Vagina (tissue), 2 donors: ENCODE results near the gene RFT1. TPM values are rescaled to one million over a fixed set of nuclear protein-coding genes. Genes with fewer than 3 reads are reported as not detected.
"Not testable (repeated sequence)": the region's sequence is repeated elsewhere in the genome, so short reads cannot be mapped to it uniquely, and the experiment has no call there.

ENCODE experiments used
- DNase-seq, 2 donors: peaks; one replicate each; pipeline ENCODE4 v3.0.0-alpha.2; 2017; ENCODE audit errors: extremely low spot score in 2 of 2
- H3K27ac ChIP-seq: fragments of 200-600 bp; sonication (generic); one replicate; pipeline ENCODE4 v1.5.1; 2019
- H3K27me3 ChIP-seq: fragments of 200-600 bp; sonication (generic); one replicate; pipeline ENCODE4 v1.5.1; 2019
- H3K36me3 ChIP-seq, 2 donors: fragments of 200-600 bp; sonication (generic); one replicate each; pipeline ENCODE4 v1.5.1; 2017 to 2019
- H3K4me1 ChIP-seq: fragments of 200-600 bp; sonication (generic); one replicate; pipeline ENCODE4 v1.5.1; 2019
- H3K4me3 ChIP-seq, 2 donors: fragments of 200-600 bp; sonication (generic); 1 replicate in 1 of 2; 2 replicates in 1 of 2; pipeline ENCODE4 v1.5.1; 2016 to 2019
- H3K9me3 ChIP-seq: fragments of 200-600 bp; sonication (generic); one replicate; pipeline ENCODE4 v1.5.1; 2019
- POLR2A ChIP-seq, 2 donors: fragments of 450-650 bp; IDR thresholded peaks; one replicate each; pipeline ENCODE4 v1.6.1; 2017; ENCODE audit warnings: antibody characterized with exemption in 2 of 2, mild to moderate bottlenecking in 2 of 2, moderate library complexity in 2 of 2
- POLR2AphosphoS5 ChIP-seq, 2 donors: sonication (generic); formaldehyde crosslinking; IDR thresholded peaks; one replicate each; pipeline ENCODE4 v1.9.0; 2017; ENCODE audit warnings: antibody characterized with exemption in 2 of 2, mild to moderate bottlenecking in 2 of 2, low read depth in 1 of 2; ENCODE audit not compliant: insufficient read depth in 1 of 2
- intact Hi-C: fragments of 100-400 bp; cut with DNase I; formaldehyde crosslinking; loops from one replicate; pipeline ENCODE4 v1.15.1; 2023
- total RNA-seq: library from RNA; depleted of rRNA; stranded (reverse); fragments of >200 nt; gene quantifications from one replicate; pipeline ENCODE4 v1.2.3, GENCODE V29; 2016
- TF ChIP-seq, protein P1 (sequence below), 3 experiments: fragments of 450-650 bp in 2 of 3; fragments of 200-600 bp in 1 of 3; sonication (generic) in 1 of 3; IDR thresholded peaks; one replicate each; pipeline ENCODE4 v1.5.1; 2017 to 2019; ENCODE audit warnings: antibody characterized with exemption in 3 of 3, mild to moderate bottlenecking in 2 of 3, moderate library complexity in 2 of 3

Gene RFT1
- total RNA-seq, 1 donor from 2014 or later = 13.8 TPM

DNA sequence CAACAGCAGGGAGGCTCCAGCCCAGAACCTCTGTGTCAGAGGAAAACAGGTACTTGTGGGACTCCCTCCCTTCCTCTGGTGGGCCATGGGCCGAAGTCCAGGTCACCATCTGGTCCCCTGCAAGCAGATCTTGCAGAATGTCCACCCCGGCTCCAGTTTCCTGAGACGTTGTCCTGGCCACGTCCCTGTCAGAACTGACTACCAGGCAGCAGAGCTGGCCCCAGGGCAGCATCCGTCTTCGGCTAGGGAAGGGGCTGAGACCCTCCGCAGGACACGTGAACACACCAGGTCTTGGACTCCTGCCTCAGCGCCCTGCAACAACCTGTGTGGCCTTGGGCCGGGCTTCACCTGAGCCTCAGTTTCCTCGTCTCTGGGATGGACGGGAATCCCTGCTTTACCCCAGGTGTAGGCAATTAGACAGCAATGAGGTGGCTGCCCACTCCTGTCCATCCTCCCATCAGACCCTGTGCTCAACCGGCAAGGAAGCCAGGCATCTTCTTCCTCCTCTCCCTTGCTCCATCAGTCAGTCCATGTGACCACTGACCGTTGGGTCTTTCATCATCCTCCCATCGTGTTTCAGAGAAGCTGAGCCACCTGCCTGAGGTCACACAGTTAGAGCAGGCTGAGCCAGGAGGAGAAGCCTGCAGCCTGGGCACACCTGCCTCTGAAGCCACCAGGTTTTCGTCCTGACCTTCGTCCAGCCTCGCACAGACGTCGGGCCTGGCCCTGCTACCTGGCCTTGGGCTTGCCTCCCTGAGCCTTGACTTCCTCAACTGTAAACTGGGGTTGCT, 21.8 kb upstream of the RFT1 start:
- intact Hi-C loops = no loop called here
- H3K27ac ChIP-seq = no peak overlapping the region
- no peak overlapping the region for H3K4me3 ChIP-seq
- no peaks in the 10 kb centered on the region for H3K36me3 ChIP-seq
- no peaks in the 10 kb centered on the region for H3K9me3 ChIP-seq
- TF ChIP-seq, protein P1, sequence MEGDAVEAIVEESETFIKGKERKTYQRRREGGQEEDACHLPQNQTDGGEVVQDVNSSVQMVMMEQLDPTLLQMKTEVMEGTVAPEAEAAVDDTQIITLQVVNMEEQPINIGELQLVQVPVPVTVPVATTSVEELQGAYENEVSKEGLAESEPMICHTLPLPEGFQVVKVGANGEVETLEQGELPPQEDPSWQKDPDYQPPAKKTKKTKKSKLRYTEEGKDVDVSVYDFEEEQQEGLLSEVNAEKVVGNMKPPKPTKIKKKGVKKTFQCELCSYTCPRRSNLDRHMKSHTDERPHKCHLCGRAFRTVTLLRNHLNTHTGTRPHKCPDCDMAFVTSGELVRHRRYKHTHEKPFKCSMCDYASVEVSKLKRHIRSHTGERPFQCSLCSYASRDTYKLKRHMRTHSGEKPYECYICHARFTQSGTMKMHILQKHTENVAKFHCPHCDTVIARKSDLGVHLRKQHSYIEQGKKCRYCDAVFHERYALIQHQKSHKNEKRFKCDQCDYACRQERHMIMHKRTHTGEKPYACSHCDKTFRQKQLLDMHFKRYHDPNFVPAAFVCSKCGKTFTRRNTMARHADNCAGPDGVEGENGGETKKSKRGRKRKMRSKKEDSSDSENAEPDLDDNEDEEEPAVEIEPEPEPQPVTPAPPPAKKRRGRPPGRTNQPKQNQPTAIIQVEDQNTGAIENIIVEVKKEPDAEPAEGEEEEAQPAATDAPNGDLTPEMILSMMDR (IDR thresholded peaks at IDR 0.05) = no peak
- TF ChIP-seq POLR2A (IDR thresholded peaks at IDR 0.05) (no peak), POLR2AphosphoS5 (IDR thresholded peaks at IDR 0.05; ENCODE audit: insufficient read depth in 1 of 2, low read depth in 1 of 2) (no peak)
- no peaks in the 10 kb centered on the region for H3K27me3 ChIP-seq
- no peak for DNase-seq
- H3K4me1 ChIP-seq = peaks cover 22% of the 10 kb centered on the region

DNA sequence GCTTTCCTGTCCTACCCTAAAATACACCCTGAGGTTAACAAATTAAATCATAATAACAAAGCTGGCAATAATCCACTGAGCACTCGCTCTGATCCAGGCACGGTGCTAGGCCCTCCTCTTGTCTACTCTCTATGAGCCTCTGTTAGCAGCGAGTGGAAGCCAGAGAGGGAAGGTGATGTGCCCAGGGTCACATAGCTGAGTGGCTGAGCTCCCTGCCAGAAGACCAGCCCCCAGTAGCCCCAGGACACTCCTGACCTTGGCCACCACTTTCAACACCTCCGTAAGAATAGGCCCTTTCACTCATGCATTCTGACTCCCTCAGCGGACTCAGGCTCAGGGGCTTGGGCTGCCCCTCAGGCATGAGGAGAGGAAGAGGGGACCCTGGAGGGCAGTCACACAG, 21.2 kb upstream of the RFT1 start:
- H3K27ac ChIP-seq = no peak overlapping the region
- intact Hi-C loops = no loop called here
- H3K27me3 ChIP-seq = no peaks in the 10 kb centered on the region
- DNase-seq = no peak
- H3K4me1 ChIP-seq = peaks cover 21% of the 10 kb centered on the region
- H3K4me3 ChIP-seq = no peak overlapping the region
- H3K36me3 ChIP-seq = no peaks in the 10 kb centered on the region
- no peak for TF ChIP-seq POLR2A (IDR thresholded peaks at IDR 0.05)
- TF ChIP-seq, protein P1 (IDR thresholded peaks at IDR 0.05) = no peak
- no peak for TF ChIP-seq POLR2AphosphoS5 (IDR thresholded peaks at IDR 0.05; ENCODE audit: insufficient read depth in 1 of 2, low read depth in 1 of 2)
- no peaks in the 10 kb centered on the region for H3K9me3 ChIP-seq

DNA sequence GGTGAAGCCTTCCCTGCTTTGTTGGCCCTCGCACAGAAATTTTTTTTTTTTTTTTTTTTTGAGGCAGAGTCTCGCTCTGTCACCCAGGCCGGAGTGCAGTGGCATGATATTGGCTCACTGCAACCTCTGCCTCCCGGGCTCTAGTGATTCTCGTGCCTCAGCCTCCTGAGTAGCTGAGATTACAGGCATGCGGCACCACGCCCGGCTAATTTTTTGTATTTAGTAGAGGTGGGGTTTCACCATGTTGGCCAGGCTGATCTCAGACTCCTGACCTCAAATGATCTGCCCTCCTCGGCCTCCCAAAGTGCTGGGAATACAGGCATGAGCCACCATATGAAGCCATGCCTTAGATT, 20.8 kb upstream of the RFT1 start:
- DNase-seq, intact Hi-C loops, H3K4me3 ChIP-seq, H3K9me3 ChIP-seq, H3K27ac ChIP-seq, H3K27me3 ChIP-seq, H3K36me3 ChIP-seq: not testable (repeated sequence)
- H3K4me1 ChIP-seq = peaks cover 17% of the 10 kb centered on the region

DNA sequence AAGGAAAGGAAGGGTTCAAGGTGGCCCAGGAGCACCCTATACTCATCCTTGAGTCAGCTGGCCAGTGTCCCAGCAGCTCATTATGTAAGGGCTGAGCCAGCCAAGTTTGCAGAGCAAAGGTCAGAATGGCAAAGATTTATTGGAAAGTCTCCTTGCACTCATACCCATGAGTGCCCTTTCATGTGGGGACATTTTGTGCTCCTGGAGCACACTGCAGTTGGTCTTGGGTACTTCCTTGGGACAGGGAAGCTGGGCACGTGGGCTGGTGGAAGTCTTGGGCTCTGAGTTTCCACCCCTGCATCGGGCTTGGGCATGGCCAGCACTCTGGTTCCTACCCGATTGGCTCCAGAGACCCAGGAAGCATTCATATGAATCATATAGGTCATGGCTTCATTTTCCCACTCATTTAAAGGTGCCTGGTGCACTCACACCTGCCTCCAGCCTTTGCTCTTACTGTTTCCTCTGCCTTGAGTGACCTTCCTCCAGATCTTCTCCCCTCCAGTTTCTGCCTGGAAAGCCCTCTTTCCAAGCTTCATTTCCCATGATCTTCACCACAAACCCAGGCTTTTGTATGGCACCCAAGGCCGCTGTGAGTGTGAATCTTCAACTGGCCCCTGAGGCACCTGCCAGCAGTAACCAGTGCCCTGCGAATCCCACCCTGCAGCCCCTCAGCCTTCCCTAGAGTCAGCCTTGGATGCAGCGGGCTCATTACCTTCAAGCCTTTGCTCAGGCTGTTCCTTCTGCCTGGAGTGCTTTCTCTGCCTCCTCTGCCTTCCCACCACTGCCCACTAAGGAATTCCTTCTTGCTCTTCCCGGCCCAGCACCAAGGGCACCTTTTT, 20.2 kb upstream of the RFT1 start:
- Histone ChIP-seq H3K4me1 (peaks cover 11% of the 10 kb centered on the region), H3K4me3 (no peak overlapping the region)

DNA sequence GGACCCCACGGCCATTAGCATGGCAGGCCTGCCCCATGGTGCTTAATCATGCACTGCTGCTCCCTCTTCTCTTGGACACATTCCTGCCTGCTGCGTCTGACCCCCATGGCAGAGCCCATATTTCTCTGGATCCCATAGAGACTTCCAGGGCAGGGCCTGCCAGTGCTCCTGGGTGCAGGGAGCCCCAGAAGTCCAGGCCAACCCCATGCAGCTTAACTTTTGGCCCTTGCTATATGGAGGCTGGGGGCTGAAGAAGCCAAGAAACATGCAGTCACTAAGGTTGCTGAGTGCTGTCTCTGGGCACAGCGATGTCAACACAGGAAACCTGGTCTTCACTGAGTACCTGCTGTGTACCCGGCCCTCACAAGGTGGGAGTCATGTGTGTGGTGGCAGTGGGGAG, 19.5 kb upstream of the RFT1 start:
- Histone ChIP-seq H3K9me3 (no peaks in the 10 kb centered on the region), H3K4me1 (peaks cover 4% of the 10 kb centered on the region), H3K4me3 (no peak overlapping the region), H3K27ac (no peak overlapping the region), H3K36me3 (no peaks in the 10 kb centered on the region), H3K27me3 (no peaks in the 10 kb centered on the region)
- TF ChIP-seq, protein P1 (IDR thresholded peaks at IDR 0.05) = no peak
- TF ChIP-seq POLR2A (IDR thresholded peaks at IDR 0.05) (no peak), POLR2AphosphoS5 (IDR thresholded peaks at IDR 0.05; ENCODE audit: insufficient read depth in 1 of 2, low read depth in 1 of 2) (no peak)
- DNase-seq = no peak
- intact Hi-C loops = no loop called here

More for the DNA sequence above, 20.2 kb upstream of the RFT1 start:
- no peak for DNase-seq
- Histone ChIP-seq H3K36me3 (no peaks in the 10 kb centered on the region), H3K27me3 (no peaks in the 10 kb centered on the region), H3K9me3 (no peaks in the 10 kb centered on the region), H3K27ac (no peak overlapping the region)
- TF ChIP-seq POLR2AphosphoS5 (IDR thresholded peaks at IDR 0.05; ENCODE audit: insufficient read depth in 1 of 2, low read depth in 1 of 2) (no peak), POLR2A (IDR thresholded peaks at IDR 0.05) (no peak)
- TF ChIP-seq, protein P1 (IDR thresholded peaks at IDR 0.05) = no peak
- intact Hi-C loops = no loop called here
